Neural progenitor cell (in vitro differentiated cells): ENCODE results near the gene ATF4. TPM values are rescaled to one million over a fixed set of nuclear protein-coding genes. Genes with fewer than 3 reads are reported as not detected.

Experiments used
- DNase-seq: peaks from one replicate; pipeline ENCODE4 v3.0.0-alpha.2; 2016; ENCODE audit warnings: low spot score
- H2AFZ ChIP-seq: fragments of 200-600 bp; sonication (generic); replicated peaks from 2 replicates; pipeline ENCODE4 v1.6.1; 2016; ENCODE audit warnings: antibody characterized with exemption
- H3F3A ChIP-seq: fragments of 200-600 bp; sonication (generic); 2 replicates; pipeline ENCODE4 v1.6.1; 2016; ENCODE audit warnings: antibody characterized with exemption, low read depth
- H3K27ac ChIP-seq: fragments of 200-600 bp; sonication (generic); 2 replicates; pipeline ENCODE4 v1.5.1; 2016; ENCODE audit warnings: mild to moderate bottlenecking
- H3K27me3 ChIP-seq: fragments of 200-600 bp; sonication (generic); 2 replicates; pipeline ENCODE4 v1.6.1; 2016; ENCODE audit warnings: mild to moderate bottlenecking, moderate library complexity
- H3K36me3 ChIP-seq: fragments of 200-600 bp; sonication (generic); 2 replicates; pipeline ENCODE4 v1.5.1; 2016
- H3K4me1 ChIP-seq: fragments of 200-600 bp; sonication (generic); 2 replicates; pipeline ENCODE4 v1.6.1; 2016; ENCODE audit warnings: mixed run types
- H3K4me2 ChIP-seq: fragments of 200-600 bp; sonication (generic); 2 replicates; pipeline ENCODE4 v1.6.1; 2016
- H3K4me3 ChIP-seq: fragments of 200-600 bp; sonication (generic); 2 replicates; pipeline ENCODE4 v1.5.1; 2016
- H3K79me2 ChIP-seq: fragments of 200-600 bp; sonication (generic); 2 replicates; pipeline ENCODE4 v1.6.1; 2016; ENCODE audit warnings: low read depth
- H3K9ac ChIP-seq: fragments of 200-600 bp; sonication (generic); 2 replicates; pipeline ENCODE4 v1.6.1; 2016
- H3K9me3 ChIP-seq: fragments of 200-600 bp; sonication (generic); 2 replicates; pipeline ENCODE4 v1.5.1; 2016; ENCODE audit warnings: low read depth
- H4K20me1 ChIP-seq: fragments of 200-600 bp; sonication (generic); 2 replicates; pipeline ENCODE4 v1.6.1; 2016; ENCODE audit warnings: low read depth
- H3K27ac Mint-ChIP-seq: 3 replicates; pipeline ENCODE4 v1.8.0; 2021; ENCODE audit warnings: mixed read lengths
- H3K27me3 Mint-ChIP-seq: 2 replicates; pipeline ENCODE4 v1.8.0; 2022; ENCODE audit warnings: low read depth, mild to moderate bottlenecking, inconsistent platforms, moderate library complexity, mixed read lengths; ENCODE audit not compliant: insufficient read depth
- H3K36me3 Mint-ChIP-seq: 3 replicates; pipeline ENCODE4 v1.8.0; 2021; ENCODE audit warnings: mixed read lengths
- H3K4me1 Mint-ChIP-seq: 3 replicates; pipeline ENCODE4 v1.8.0; 2021; ENCODE audit warnings: mixed read lengths
- H3K4me3 Mint-ChIP-seq: 3 replicates; pipeline ENCODE4 v1.8.0; 2021; ENCODE audit warnings: mild to moderate bottlenecking, moderate library complexity, mixed read lengths
- H3K9me3 Mint-ChIP-seq: 3 replicates; pipeline ENCODE4 v1.8.0; 2020; ENCODE audit warnings: mixed read lengths
- CTCF ChIP-seq: fragments of 200-600 bp; sonication (generic); IDR thresholded peaks from 2 replicates; pipeline ENCODE4 v1.5.1; 2017; ENCODE audit warnings: antibody characterized with exemption, mild to moderate bottlenecking
- EZH2 ChIP-seq: fragments of 200-600 bp; sonication (generic); IDR thresholded peaks from 2 replicates; pipeline ENCODE4 v1.6.1; 2017; ENCODE audit warnings: antibody characterized with exemption, mild to moderate bottlenecking, moderate library complexity
- EZH2phosphoT487 ChIP-seq: fragments of 200-600 bp; sonication (generic); IDR thresholded peaks from 2 replicates; pipeline ENCODE4 v1.6.1; 2017; ENCODE audit warnings: antibody characterized with exemption
- total RNA-seq: library from RNA; depleted of rRNA; stranded (reverse); fragments of >200 nt; gene quantifications from 2 replicates; pipeline ENCODE4 v1.2.3, GENCODE V29; 2015; ENCODE audit warnings: low replicate concordance

The ATF4 gene
- total RNA-seq, 1 donor from 2014 or later = 189 TPM

- H3K36me3 Mint-ChIP-seq = no peaks in the 10 kb centered on the region
- peaks cover 2% of the 10 kb centered on the region for H3K4me1 Mint-ChIP-seq
- no peak for DNase-seq
- peaks cover 3% of the 10 kb centered on the region for H3F3A ChIP-seq
- no peaks in the 10 kb centered on the region for H3K79me2 ChIP-seq
- H3K27me3 ChIP-seq = peaks cover 86% of the 10 kb centered on the region
- TF ChIP-seq EZH2phosphoT487 (no peak), CTCF (no peak), EZH2 (no peak)
- H3K4me1 ChIP-seq = no peaks in the 10 kb centered on the region
- H3K4me3 ChIP-seq = no peak overlapping the region
- no peaks in the 10 kb centered on the region for H3K9me3 ChIP-seq
- peaks cover 35% of the 10 kb centered on the region for H3K27me3 Mint-ChIP-seq
- no peaks in the 10 kb centered on the region for H3K9me3 Mint-ChIP-seq
- H3K9ac ChIP-seq = no peak overlapping the region
- no peak overlapping the region for H3K27ac Mint-ChIP-seq
- H2AFZ ChIP-seq = no peak overlapping the region
- no peak overlapping the region for H3K4me2 ChIP-seq
- H3K36me3 ChIP-seq = no peaks in the 10 kb centered on the region
- no peak overlapping the region for H3K27ac ChIP-seq
- peaks cover 30% of the 10 kb centered on the region for H4K20me1 ChIP-seq
- H3K4me3 Mint-ChIP-seq = no peak overlapping the region
These were observed 26.7 kb downstream of the ATF4 start for GRCh38 chr22:39546889-39547586.

DNA sequence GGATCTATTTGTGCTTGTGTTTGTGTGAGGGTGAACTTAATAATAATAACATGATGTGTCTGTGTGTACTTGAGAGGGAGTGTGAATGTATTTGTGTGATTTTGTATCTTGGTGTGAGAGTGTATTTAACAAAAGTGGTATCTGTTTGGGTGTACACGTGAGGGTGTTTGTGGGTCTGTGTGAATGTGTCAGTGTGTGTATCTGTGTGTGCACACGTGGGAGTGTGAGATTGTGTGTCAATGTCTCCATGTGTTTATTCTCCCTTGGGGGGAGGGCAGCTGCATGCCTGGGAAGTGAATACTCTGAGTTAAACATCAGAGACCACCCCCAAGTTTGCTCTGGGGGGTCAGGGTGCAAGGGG is 27.2 kb downstream of the ATF4 start:
- Histone ChIP-seq H3K79me2 (no peaks in the 10 kb centered on the region), H3K4me1 (no peaks in the 10 kb centered on the region), H3K9me3 (no peaks in the 10 kb centered on the region), H2AFZ (no peak overlapping the region), H3K36me3 (no peaks in the 10 kb centered on the region), H4K20me1 (peaks cover 30% of the 10 kb centered on the region), H3K4me2 (no peak overlapping the region), H3K27me3 (peaks cover 84% of the 10 kb centered on the region), H3K27ac (no peak overlapping the region), H3K4me3 (no peak overlapping the region), H3K9ac (no peak overlapping the region), H3F3A (peaks cover 3% of the 10 kb centered on the region)
- H3K27me3 Mint-ChIP-seq = peaks cover 35% of the 10 kb centered on the region
- no peaks in the 10 kb centered on the region for H3K9me3 Mint-ChIP-seq
- no peak for DNase-seq
- H3K27ac Mint-ChIP-seq = no peak overlapping the region
- H3K4me1 Mint-ChIP-seq = peaks cover 2% of the 10 kb centered on the region
- no peaks in the 10 kb centered on the region for H3K36me3 Mint-ChIP-seq
- TF ChIP-seq CTCF = no peak
- no peak for TF ChIP-seq EZH2
- TF ChIP-seq EZH2phosphoT487 = no peak
- peak overlapping the region; percentile 1 for H3K4me3 Mint-ChIP-seq

- Histone ChIP-seq H2AFZ (no peak overlapping the region), H3K4me1 (peaks cover 4% of the 10 kb centered on the region), H3F3A (peaks cover 4% of the 10 kb centered on the region), H4K20me1 (peaks cover 14% of the 10 kb centered on the region), H3K9ac (no peak overlapping the region), H3K27me3 (peaks cover 85% of the 10 kb centered on the region), H3K4me2 (no peak overlapping the region), H3K36me3 (no peaks in the 10 kb centered on the region), H3K4me3 (no peak overlapping the region), H3K79me2 (no peaks in the 10 kb centered on the region), H3K27ac (no peak overlapping the region), H3K9me3 (no peaks in the 10 kb centered on the region)
- TF ChIP-seq CTCF = no peak
- no peak for TF ChIP-seq EZH2
- no peak for TF ChIP-seq EZH2phosphoT487
- Mint-ChIP-seq H3K4me3 (no peak overlapping the region), H3K4me1 (peaks cover 11% of the 10 kb centered on the region), H3K36me3 (no peaks in the 10 kb centered on the region), H3K27ac (no peak overlapping the region), H3K27me3 (peaks cover 31% of the 10 kb centered on the region), H3K9me3 (no peaks in the 10 kb centered on the region)
- no peak for DNase-seq
These were observed 33.1 kb downstream of the ATF4 start for GRCh38 chr22:39553429-39553828.
